Lung (tissue), 12 donors: Measurements from ENCODE around the gene NHS. TPM values are rescaled to one million over a fixed set of nuclear protein-coding genes. Genes with fewer than 3 reads are reported as not detected.

Source experiments
- ATAC-seq: fragments of 200-7000 bp; cut with Tn5 transposase; one replicate; pipeline ENCODE4 v1.9.1; 2020; ENCODE audit warnings: moderate number of reproducible peaks; ENCODE audit not compliant: insufficient read depth, low FRiP score
- DNase-seq, 3 donors: peaks; one replicate each; pipeline ENCODE4 v3.0.0-alpha.2; 2013 to 2017
- H3K27ac ChIP-seq, 2 donors: one replicate each; pipeline ENCODE4 v1.5.1; 2013; ENCODE audit warnings: mild to moderate bottlenecking in 2 of 2, moderate library complexity in 2 of 2, control low read depth in 1 of 2, inconsistent platforms in 1 of 2, low read depth in 1 of 2, low read length in 1 of 2
- H3K27me3 ChIP-seq, 3 donors: one replicate each; pipeline ENCODE4 v1.5.1; 2013; ENCODE audit warnings: low read length in 2 of 3; ENCODE audit not compliant: control insufficient read depth in 3 of 3, insufficient read depth in 3 of 3
- H3K36me3 ChIP-seq, 4 donors: one replicate each; pipeline ENCODE4 v1.5.1; 2013; ENCODE audit warnings: low read length in 4 of 4, mild to moderate bottlenecking in 1 of 4, moderate library complexity in 1 of 4; ENCODE audit not compliant: control insufficient read depth in 4 of 4, insufficient read depth in 4 of 4
- H3K4me1 ChIP-seq, 5 donors: one replicate each; pipeline ENCODE4 v1.5.1; 2013; ENCODE audit warnings: low read length in 5 of 5, mild to moderate bottlenecking in 2 of 5, moderate library complexity in 1 of 5; ENCODE audit not compliant: control insufficient read depth in 5 of 5, insufficient read depth in 5 of 5
- H3K4me3 ChIP-seq: one replicate; pipeline ENCODE4 v1.5.1; 2013; ENCODE audit warnings: mild to moderate bottlenecking, control low read depth, moderate library complexity
- H3K9ac ChIP-seq, 2 donors: one replicate each; pipeline ENCODE4 v1.5.1; 2013; ENCODE audit warnings: low read length in 2 of 2, control low read depth in 1 of 2; ENCODE audit not compliant: insufficient read depth in 1 of 2
- H3K9me3 ChIP-seq, 4 donors: one replicate each; pipeline ENCODE4 v1.5.1; 2013; ENCODE audit warnings: low read length in 3 of 4, mild to moderate bottlenecking in 1 of 4, moderate library complexity in 1 of 4; ENCODE audit not compliant: control insufficient read depth in 4 of 4, insufficient read depth in 3 of 4
- CTCF ChIP-seq: IDR thresholded peaks from 2 replicates; pipeline ENCODE4 v1.5.1; 2012; ENCODE audit warnings: mild to moderate bottlenecking; ENCODE audit errors: control extremely low read depth, extremely low read depth
- WGBS, 2 donors: extraction: QIAGEN DNeasy Blood & Tissue Kit; methylation state at CpG; one replicate each; pipeline ENCODE4 v1.1.7; 2013; 5-methylcytosine and 5-hydroxymethylcytosine counted together
- polyA plus RNA-seq, 2 donors: library from polyadenylated mRNA; stranded (reverse); fragments of 200-250 nt; gene quantifications; one replicate each; pipeline ENCODE4 v1.2.1, GENCODE V29; 2013
- total RNA-seq, 2 donors: library from RNA; depleted of rRNA in 1 of 2; stranded (reverse); fragments of >200 nt in 1 of 2; gene quantifications; one replicate each; pipeline ENCODE4 v1.2.1, GENCODE V29; 2014 to 2021
- donor health status: control.
- donor health status: control.
- donor health status: Bipolar disorder and iron deficiency.
- donor health status: healthy.
- donor health status: DM: yes; HTN: yes; CAD: no.

NHS gene
- total and polyA plus RNA-seq, 4 donors: 0.46 to 2.0 (median 1.4) TPM

- no peak overlapping the region for H3K27ac ChIP-seq
- no peak for TF ChIP-seq CTCF
Measured at GRCh38 chrX:17622331-17622730, 247.3 kb downstream of the NHS start.

GRCh38 chrX:17623750-17624149 is 248.8 kb downstream of the NHS start:
- no peaks in the 10 kb centered on the region for H3K36me3 ChIP-seq
- ATAC-seq (no peak), DNase-seq (no peak)
- no peak overlapping the region for H3K4me3 ChIP-seq
- H3K9me3 ChIP-seq: peaks cover 0 to 4% (median 0%) of the 10 kb centered on the region in 4 donors
- TF ChIP-seq CTCF: no peak
- H3K9ac ChIP-seq: no peak overlapping the region
- H3K27me3 ChIP-seq: peaks cover 0 to 47% (median 33%) of the 10 kb centered on the region in 3 donors
- H3K27ac ChIP-seq: no peak overlapping the region
- peaks cover 0 to 1% (median 0%) of the 10 kb centered on the region in 5 donors for H3K4me1 ChIP-seq
- WGBS, 2 donors: 79 to 82% methylated on average over 3 of the region's 3 CpGs

More at GRCh38 chrX:17622331-17622730, 247.3 kb downstream of the NHS start:
- Histone ChIP-seq H3K9ac (no peak overlapping the region), H3K36me3 (no peaks in the 10 kb centered on the region), H3K4me3 (no peak overlapping the region), H3K9me3 (peaks cover 0 to 4% (median 0%) of the 10 kb centered on the region in 4 donors), H3K27me3 (peaks cover 0 to 37% (median 22%) of the 10 kb centered on the region in 3 donors), H3K4me1 (peaks cover 0 to 3% (median 0%) of the 10 kb centered on the region in 5 donors)
- no peak for DNase-seq
- no peak for ATAC-seq
- 83 to 94% methylated on average over 3 of the region's 3 CpGs for WGBS, 2 donors

- no peak overlapping the region for H3K27ac ChIP-seq
- 72 to 88% methylated on average over 1 of the region's 1 CpG for WGBS, 2 donors
- DNase-seq (no peak), ATAC-seq (no peak)
- peaks cover 0 to 42% (median 36%) of the 10 kb centered on the region in 3 donors for H3K27me3 ChIP-seq
- no peak overlapping the region for H3K9ac ChIP-seq
- H3K4me3 ChIP-seq: no peak overlapping the region
- peaks cover 0 to 2% (median 0%) of the 10 kb centered on the region in 5 donors for H3K4me1 ChIP-seq
- no peaks in the 10 kb centered on the region for H3K36me3 ChIP-seq
- no peaks in the 10 kb centered on the region for H3K9me3 ChIP-seq
- TF ChIP-seq CTCF: no peak
Measured at GRCh38 chrX:17627026-17627425, 252.0 kb downstream of the NHS start.

- DNase-seq (no peak), ATAC-seq (no peak)
- no peak for TF ChIP-seq CTCF
Measured at GRCh38 chrX:17628976-17629375, 254.0 kb downstream of the NHS start.

More at GRCh38 chrX:17628976-17629375, 254.0 kb downstream of the NHS start:
- H3K9ac ChIP-seq: no peak overlapping the region
- H3K9me3 ChIP-seq: no peaks in the 10 kb centered on the region
- H3K36me3 ChIP-seq: no peaks in the 10 kb centered on the region
- no peak overlapping the region for H3K27ac ChIP-seq
- no peak overlapping the region for H3K4me3 ChIP-seq
- peaks cover 0 to 2% (median 0%) of the 10 kb centered on the region in 5 donors for H3K4me1 ChIP-seq
- H3K27me3 ChIP-seq: peaks cover 0 to 40% (median 34%) of the 10 kb centered on the region in 3 donors
